ENCODE measurements around the gene HRG.

DNA sequence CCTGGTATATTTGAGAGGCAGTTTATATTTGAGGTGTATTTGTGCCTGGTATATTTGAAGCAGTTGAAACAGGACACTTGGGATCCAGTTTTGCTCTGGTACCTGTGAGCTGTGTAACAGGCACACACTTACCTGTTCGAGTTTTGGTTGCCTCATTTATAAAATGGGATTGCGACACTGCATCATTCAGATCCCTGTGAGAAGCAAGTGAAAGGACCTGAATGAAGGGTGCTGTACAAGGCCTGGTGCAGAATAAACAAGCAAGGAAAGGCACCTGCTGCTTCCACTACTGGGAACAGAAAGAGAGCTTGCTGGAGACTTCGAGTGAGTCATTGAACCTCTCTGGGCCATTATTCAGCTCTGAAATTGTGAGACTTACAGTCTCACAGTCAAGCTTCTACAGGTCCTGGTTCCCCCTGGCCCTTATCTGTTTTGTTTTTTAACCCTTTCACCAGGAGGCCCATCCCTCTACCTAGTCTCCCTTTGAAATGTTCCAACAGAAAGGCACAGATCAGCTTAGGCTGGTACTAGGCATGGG lies 14.1 kb upstream of the HRG start:
- no peak for TF ChIP-seq POLR2A (IDR thresholded peaks at IDR 0.05)
- TF ChIP-seq, protein P1, sequence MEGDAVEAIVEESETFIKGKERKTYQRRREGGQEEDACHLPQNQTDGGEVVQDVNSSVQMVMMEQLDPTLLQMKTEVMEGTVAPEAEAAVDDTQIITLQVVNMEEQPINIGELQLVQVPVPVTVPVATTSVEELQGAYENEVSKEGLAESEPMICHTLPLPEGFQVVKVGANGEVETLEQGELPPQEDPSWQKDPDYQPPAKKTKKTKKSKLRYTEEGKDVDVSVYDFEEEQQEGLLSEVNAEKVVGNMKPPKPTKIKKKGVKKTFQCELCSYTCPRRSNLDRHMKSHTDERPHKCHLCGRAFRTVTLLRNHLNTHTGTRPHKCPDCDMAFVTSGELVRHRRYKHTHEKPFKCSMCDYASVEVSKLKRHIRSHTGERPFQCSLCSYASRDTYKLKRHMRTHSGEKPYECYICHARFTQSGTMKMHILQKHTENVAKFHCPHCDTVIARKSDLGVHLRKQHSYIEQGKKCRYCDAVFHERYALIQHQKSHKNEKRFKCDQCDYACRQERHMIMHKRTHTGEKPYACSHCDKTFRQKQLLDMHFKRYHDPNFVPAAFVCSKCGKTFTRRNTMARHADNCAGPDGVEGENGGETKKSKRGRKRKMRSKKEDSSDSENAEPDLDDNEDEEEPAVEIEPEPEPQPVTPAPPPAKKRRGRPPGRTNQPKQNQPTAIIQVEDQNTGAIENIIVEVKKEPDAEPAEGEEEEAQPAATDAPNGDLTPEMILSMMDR (IDR thresholded peaks at IDR 0.05) = no peak
